Esophagus muscularis mucosa (tissue), 4 donors: ENCODE measurements around the gene HPDL. TPM values are rescaled to one million over a fixed set of nuclear protein-coding genes. Genes with fewer than 3 reads are reported as not detected.
A peak's percentile ranks its signal among the peaks of the same experiment; 100 is the strongest.

Experiments used
- DNase-seq: peaks from one replicate; pipeline ENCODE4 v3.0.0-alpha.2; 2017; ENCODE audit errors: extremely low spot score
- H3K27ac ChIP-seq, 4 donors: fragments of 200-600 bp; sonication (generic); replicated peaks in 1 of 4; 1 replicate in 3 of 4; 2 replicates in 1 of 4; pipeline ENCODE4 v1.5.1; 2016 to 2019; ENCODE audit warnings: mild to moderate bottlenecking in 1 of 4
- H3K27me3 ChIP-seq, 4 donors: fragments of 200-600 bp; sonication (generic); one replicate each; pipeline versions ENCODE4 v1.5.1 to v1.6.0; 2016 to 2019
- H3K36me3 ChIP-seq, 4 donors: fragments of 200-600 bp; sonication (generic); one replicate each; pipeline ENCODE4 v1.5.1; 2016 to 2019
- H3K4me1 ChIP-seq, 4 donors: fragments of 200-600 bp; sonication (generic); one replicate each; pipeline ENCODE4 v1.5.1; 2016 to 2019
- H3K4me3 ChIP-seq, 4 donors: fragments of 200-600 bp; sonication (generic); 1 replicate in 2 of 4; 2 replicates in 2 of 4; pipeline ENCODE4 v1.5.1; 2016 to 2019; ENCODE audit warnings: mild to moderate bottlenecking in 4 of 4, moderate library complexity in 1 of 4
- H3K9me3 ChIP-seq, 4 donors: fragments of 200-600 bp; sonication (generic); 1 replicate in 3 of 4; 2 replicates in 1 of 4; pipeline ENCODE4 v1.5.1; 2016 to 2019
- CTCF ChIP-seq, 3 experiments: fragments of 200-600 bp in 2 of 3; fragments of 450-650 bp in 1 of 3; sonication (generic) in 2 of 3; IDR thresholded peaks; one replicate each; pipeline ENCODE4 v1.5.1; 2017 to 2019; ENCODE audit warnings: antibody characterized with exemption in 3 of 3, mild to moderate bottlenecking in 2 of 3, moderate library complexity in 1 of 3
- EP300 ChIP-seq: sonication (generic); formaldehyde crosslinking; IDR thresholded peaks from one replicate; pipeline ENCODE4 v1.6.1; 2017; ENCODE audit warnings: antibody characterized with exemption
- POLR2A ChIP-seq: fragments of 450-650 bp; IDR thresholded peaks from one replicate; pipeline ENCODE4 v1.6.1; 2017; ENCODE audit warnings: antibody characterized with exemption, moderate library complexity, mild to moderate bottlenecking, low read depth
- POLR2AphosphoS5 ChIP-seq, 2 donors: sonication (generic); formaldehyde crosslinking; IDR thresholded peaks; one replicate each; pipeline ENCODE4 v1.6.1; 2017; ENCODE audit warnings: antibody characterized with exemption in 2 of 2
- WGBS: methylation state at CpG from one replicate; pipeline ENCODE4 v1.1.5; 2018; 5-methylcytosine and 5-hydroxymethylcytosine counted together
- intact Hi-C: fragments of 100-400 bp; cut with DNase I; formaldehyde crosslinking; loops from one replicate; pipeline ENCODE4 v1.15.1; 2023
- total RNA-seq, 4 donors: library from RNA; depleted of rRNA; stranded (reverse); fragments of >200 nt; gene quantifications; one replicate each; pipeline versions ENCODE4 v1.1.0 to v1.2.1, GENCODE V29; 2016

The HPDL gene
- total RNA-seq, 4 donors from 2014 or later, result 0.17 to 0.19 TPM; not detected in 2

GRCh38 chr1:45303520-45304310, 23.0 kb upstream of the HPDL start:
- H3K27me3 ChIP-seq, result no peaks in the 10 kb centered on the region
- TF ChIP-seq CTCF (IDR thresholded peaks at IDR 0.05) (peak; percentile 67 to 79 (median 74)), POLR2AphosphoS5 (IDR thresholded peaks at IDR 0.05) (peak; percentile 46 to 78), EP300 (no peak)
- peak; percentile 99 for DNase-seq
- no peaks in the 10 kb centered on the region for H3K9me3 ChIP-seq
- H3K4me1 ChIP-seq, result peaks cover 11 to 22% (median 19%) of the 10 kb centered on the region in 4 donors
- peak overlapping the region; percentile 68 to 88 (median 78) for H3K4me3 ChIP-seq
- intact Hi-C loops, result loop anchor here (5.0 to 10.0 kb wide), 4 partner anchors 34 to 589 kb away; partner anchors contain the start of gene ZSWIM5
- H3K36me3 ChIP-seq, result no peaks in the 10 kb centered on the region
- peak overlapping the region; percentile 82 to 92 (median 89) for H3K27ac ChIP-seq
- under 1% methylated on average over 53 of the region's 68 CpGs for WGBS

GRCh38 chr1:45304311-45305081, 22.2 kb upstream of the HPDL start:
- Histone ChIP-seq H3K27me3 (no peaks in the 10 kb centered on the region), H3K27ac (peak overlapping the region; percentile 82 to 92 (median 89)), H3K9me3 (no peaks in the 10 kb centered on the region), H3K36me3 (no peaks in the 10 kb centered on the region), H3K4me3 (peak overlapping the region; percentile 68 to 88 (median 78)), H3K4me1 (peaks cover 11 to 22% (median 19%) of the 10 kb centered on the region in 4 donors)
- TF ChIP-seq CTCF (IDR thresholded peaks at IDR 0.05), result no peak
- no peak for TF ChIP-seq POLR2A
- TF ChIP-seq POLR2AphosphoS5 (IDR thresholded peaks at IDR 0.05), result no peak
- no peak for TF ChIP-seq EP300
- intact Hi-C loops, result loop anchor here (5.0 to 10.0 kb wide), 4 partner anchors 33 to 590 kb away; partner anchors contain the start of gene ZSWIM5
- WGBS, result 56% methylated on average over 15 of the region's 15 CpGs
- DNase-seq, result peak; percentile 91

- Histone ChIP-seq H3K4me3 (no peak overlapping the region), H3K27me3 (no peaks in the 10 kb centered on the region), H3K36me3 (no peaks in the 10 kb centered on the region), H3K27ac (peak overlapping the region in 1 of 4 donors; percentile 92), H3K4me1 (peaks cover 11 to 19% (median 19%) of the 10 kb centered on the region in 4 donors), H3K9me3 (no peaks in the 10 kb centered on the region)
- DNase-seq, result no peak
- no peak for TF ChIP-seq POLR2A
- no peak for TF ChIP-seq POLR2AphosphoS5 (IDR thresholded peaks at IDR 0.05)
- TF ChIP-seq CTCF (IDR thresholded peaks at IDR 0.05), result no peak
- TF ChIP-seq EP300, result no peak
- 90% methylated on average over 10 of the region's 10 CpGs for WGBS
- intact Hi-C loops, result loop anchor here (10.0 kb wide), 2 partner anchors 470 to 590 kb away; no protein-coding TSS in a partner anchor
Observed at GRCh38 chr1:45305231-45305630, 21.5 kb upstream of the HPDL start.

GRCh38 chr1:45306319-45306718, 20.4 kb upstream of the HPDL start:
- H3K9me3 ChIP-seq, result no peaks in the 10 kb centered on the region
- WGBS, result 57% methylated on average over 8 of the region's 8 CpGs
- H3K27me3 ChIP-seq, result no peaks in the 10 kb centered on the region
- no peak overlapping the region for H3K4me3 ChIP-seq
- TF ChIP-seq EP300 (no peak), POLR2A (no peak), POLR2AphosphoS5 (IDR thresholded peaks at IDR 0.05) (no peak), CTCF (IDR thresholded peaks at IDR 0.05) (no peak)
- intact Hi-C loops, result loop anchor here (10.0 kb wide), 2 partner anchors 472 to 592 kb away; no protein-coding TSS in a partner anchor
- no peak for DNase-seq
- H3K36me3 ChIP-seq, result no peaks in the 10 kb centered on the region
- H3K4me1 ChIP-seq, result peaks cover 11 to 19% (median 16%) of the 10 kb centered on the region in 4 donors
- H3K27ac ChIP-seq, result no peak overlapping the region
